Calu3 (cell line): Measurements from ENCODE around the gene CHD2. TPM values are rescaled to one million over a fixed set of nuclear protein-coding genes. Genes with fewer than 3 reads are reported as not detected.

Experiments
- BruUV-seq: library from RNA; stranded (reverse); fragments of 400-500 nt; replicated peaks from 2 replicates; lab custom pipeline; 2021; lab: Mats Ljungman, UMichigan
- CTCF ChIA-PET: fragments of 300-600 bp; sonication (Branson Sonifier 250); formaldehyde crosslinking; loops from one replicate; lab custom pipeline; 2022; ENCODE audit warnings: antibody characterized with exemption; lab: Charles Lee
- DNase-seq: peaks from one replicate; pipeline ENCODE4 v3.0.0; 2022
- H3K27ac Mint-ChIP-seq: one replicate; pipeline ENCODE4 v1.8.0; 2022; ENCODE audit warnings: mixed read lengths; ENCODE audit not compliant: unreplicated experiment
- H3K27me3 Mint-ChIP-seq: one replicate; pipeline ENCODE4 v1.8.0; 2022; ENCODE audit warnings: mixed read lengths; ENCODE audit not compliant: unreplicated experiment
- H3K36me3 Mint-ChIP-seq: one replicate; pipeline ENCODE4 v1.8.0; 2022; ENCODE audit warnings: mild to moderate bottlenecking, moderate library complexity, mixed read lengths; ENCODE audit not compliant: insufficient read depth, unreplicated experiment
- H3K4me1 Mint-ChIP-seq: one replicate; pipeline ENCODE4 v1.8.0; 2022; ENCODE audit warnings: mild to moderate bottlenecking, low read depth, mixed read lengths; ENCODE audit not compliant: unreplicated experiment
- H3K4me3 Mint-ChIP-seq: one replicate; pipeline ENCODE4 v1.8.0; 2022; ENCODE audit warnings: mild to moderate bottlenecking, low read depth, moderate library complexity, mixed read lengths; ENCODE audit not compliant: unreplicated experiment
- H3K9me3 Mint-ChIP-seq: one replicate; pipeline ENCODE4 v1.8.0; 2022; ENCODE audit warnings: low read depth, mixed read lengths; ENCODE audit not compliant: unreplicated experiment
- CTCF ChIP-seq: fragments of 200-600 bp; IDR thresholded peaks from one replicate; pipeline ENCODE4 v1.8.0; 2022; ENCODE audit warnings: antibody characterized with exemption; ENCODE audit not compliant: unreplicated experiment
- intact Hi-C: fragments of 100-400 bp; cut with micrococcal nuclease; formaldehyde crosslinking; loops from one replicate; pipeline ENCODE4 v1.10.0; 2022; ENCODE audit not compliant: unreplicated experiment
- total RNA-seq: library from RNA; stranded (reverse); gene quantifications from 2 replicates; pipeline ENCODE4 v1.2.3, GENCODE V29; 2022

The CHD2 gene
- total RNA-seq, 1 experiment from 2014 or later = 140 TPM

DNA sequence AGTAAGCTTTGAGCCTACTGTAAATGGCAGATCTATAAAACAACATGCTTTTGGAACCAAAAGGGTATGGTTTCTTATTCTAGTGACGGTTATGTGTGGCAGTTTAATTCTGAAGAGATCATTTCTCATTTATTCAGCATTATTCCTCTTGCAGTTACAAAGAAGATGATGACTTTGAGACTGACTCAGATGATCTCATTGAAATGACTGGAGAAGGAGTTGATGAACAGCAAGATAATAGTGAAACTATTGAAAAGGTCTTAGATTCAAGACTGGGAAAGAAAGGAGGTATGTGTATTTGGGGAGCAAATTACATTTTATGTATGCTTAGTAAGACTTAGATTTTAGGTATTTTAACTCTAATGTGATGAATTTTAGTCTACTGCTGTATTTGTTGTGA lies 41.5 kb downstream of the CHD2 start:
- no peak for DNase-seq
- Mint-ChIP-seq H3K4me3 (no peak overlapping the region), H3K27me3 (no peaks in the 10 kb centered on the region), H3K27ac (peak overlapping the region; percentile 32), H3K9me3 (peaks cover 7% of the 10 kb centered on the region), H3K4me1 (peaks cover 19% of the 10 kb centered on the region), H3K36me3 (peaks cover 90% of the 10 kb centered on the region)
- CTCF ChIA-PET = no interaction called here
- intact Hi-C loops = loop anchor here (5.0 kb wide), 1 partner anchor 36 kb away; no protein-coding TSS in a partner anchor
- no peak for TF ChIP-seq CTCF
- no TSS peak for BruUV-seq

DNA sequence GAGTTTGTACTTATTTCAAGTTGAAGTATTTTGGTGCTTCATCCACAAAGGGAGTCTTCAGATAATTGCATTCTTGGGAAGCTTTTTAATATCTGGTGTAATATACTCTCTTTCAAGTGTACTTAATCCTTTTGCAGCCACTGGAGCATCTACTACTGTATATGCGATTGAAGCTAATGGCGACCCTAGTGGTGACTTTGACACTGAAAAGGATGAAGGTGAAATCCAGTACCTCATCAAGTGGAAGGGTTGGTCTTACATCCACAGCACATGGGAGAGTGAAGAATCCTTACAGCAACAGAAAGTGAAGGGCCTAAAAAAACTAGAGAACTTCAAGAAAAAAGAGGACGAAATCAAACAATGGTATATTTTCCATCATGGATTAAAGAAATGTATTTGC lies 42.6 kb downstream of the CHD2 start:
- no peak for DNase-seq
- peaks cover 19% of the 10 kb centered on the region for H3K4me1 Mint-ChIP-seq
- BruUV-seq = no TSS peak
- TF ChIP-seq CTCF = no peak
- peaks cover 90% of the 10 kb centered on the region for H3K36me3 Mint-ChIP-seq
- H3K9me3 Mint-ChIP-seq = peaks cover 14% of the 10 kb centered on the region
- no peaks in the 10 kb centered on the region for H3K27me3 Mint-ChIP-seq
- intact Hi-C loops = loop anchor here (5.0 kb wide), 1 partner anchor 35 kb away; no protein-coding TSS in a partner anchor
- CTCF ChIA-PET = no interaction called here
- H3K4me3 Mint-ChIP-seq = no peak overlapping the region
- H3K27ac Mint-ChIP-seq = peak overlapping the region; percentile 6

DNA sequence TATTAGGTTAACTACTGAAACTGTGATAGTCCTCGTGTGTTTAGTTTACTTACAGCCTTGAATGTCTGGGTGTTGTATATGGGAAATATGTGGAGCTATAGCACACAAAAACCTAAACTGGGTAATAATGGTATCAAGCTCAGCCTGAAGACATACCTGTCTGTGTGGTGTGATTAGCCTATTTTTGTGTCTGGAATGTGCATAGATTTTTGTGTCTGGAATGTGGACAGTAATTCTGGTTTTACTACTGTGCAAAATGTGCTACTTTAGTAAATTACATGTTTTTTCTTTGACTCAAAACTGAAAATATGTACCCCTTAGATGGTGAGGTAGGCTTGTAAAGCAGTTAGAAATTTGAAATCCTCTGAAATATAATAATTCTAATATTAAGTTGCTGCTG lies 43.5 kb downstream of the CHD2 start:
- CTCF ChIA-PET = no interaction called here
- H3K4me3 Mint-ChIP-seq = no peak overlapping the region
- BruUV-seq = no TSS peak
- H3K27ac Mint-ChIP-seq = no peak overlapping the region
- TF ChIP-seq CTCF = no peak
- DNase-seq = no peak
- peaks cover 90% of the 10 kb centered on the region for H3K36me3 Mint-ChIP-seq
- H3K27me3 Mint-ChIP-seq = no peaks in the 10 kb centered on the region
- peaks cover 18% of the 10 kb centered on the region for H3K9me3 Mint-ChIP-seq
- intact Hi-C loops = loop anchor here (5.0 kb wide), 1 partner anchor 34 kb away; no protein-coding TSS in a partner anchor
- peaks cover 19% of the 10 kb centered on the region for H3K4me1 Mint-ChIP-seq

DNA sequence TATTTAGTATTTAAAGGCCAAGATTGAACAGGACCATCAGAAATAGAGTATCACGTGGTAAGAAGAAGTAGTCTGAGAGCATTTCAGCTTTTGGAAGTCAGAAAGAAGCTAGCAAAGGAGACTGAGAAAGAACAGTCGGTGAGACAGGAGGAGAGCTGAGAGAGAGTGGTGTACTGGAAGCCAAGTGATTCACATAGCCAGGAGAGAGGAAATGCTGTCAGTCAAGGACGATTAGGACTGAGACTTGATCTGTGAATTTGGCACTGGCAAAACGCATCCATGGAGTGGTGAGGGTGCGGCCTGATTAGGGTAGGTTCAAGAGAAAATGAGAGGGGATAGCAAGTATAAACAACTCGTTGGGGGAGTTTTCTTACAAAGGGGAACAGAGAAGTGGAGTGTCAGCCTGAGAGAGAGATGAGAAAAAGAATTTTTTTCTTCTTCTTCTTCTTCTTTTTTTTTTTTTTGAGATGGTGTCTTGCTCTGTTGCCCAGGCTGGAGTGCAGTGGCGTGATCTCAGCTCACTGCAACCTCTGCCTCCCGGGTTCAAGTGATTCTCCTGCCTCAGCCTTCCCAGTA lies 44.9 kb downstream of the CHD2 start:
- peaks cover 23% of the 10 kb centered on the region for H3K9me3 Mint-ChIP-seq
- H3K27ac Mint-ChIP-seq = peak overlapping the region; percentile 33
- CTCF ChIA-PET = no interaction called here
- H3K4me1 Mint-ChIP-seq = peaks cover 19% of the 10 kb centered on the region
- H3K27me3 Mint-ChIP-seq = no peaks in the 10 kb centered on the region
- no TSS peak for BruUV-seq
- no peak for TF ChIP-seq CTCF
- H3K36me3 Mint-ChIP-seq = peaks cover 93% of the 10 kb centered on the region
- no peak for DNase-seq
- H3K4me3 Mint-ChIP-seq = no peak overlapping the region
- intact Hi-C loops = loop anchor here (5.0 kb wide), 1 partner anchor 32 kb away; no protein-coding TSS in a partner anchor
